HCT116 (cell line): ENCODE results near the gene ZNF208. TPM values are rescaled to one million over a fixed set of nuclear protein-coding genes. Genes with fewer than 3 reads are reported as not detected.
A peak's percentile ranks its signal among the peaks of the same experiment; 100 is the strongest.
"Not testable (repeated sequence)": the region's sequence is repeated elsewhere in the genome, so short reads cannot be mapped to it uniquely, and the experiment has no call there.

Experiments
- ATAC-seq: fragments of 200-7000 bp; cut with Tn5 transposase; 2 replicates; pipeline ENCODE4 v1.9.1; 2020; ENCODE audit warnings: mild to moderate bottlenecking, moderate library complexity
- Bru-seq: library from RNA; stranded (reverse); fragments of 400-500 nt; gene quantifications from one replicate; lab custom pipeline; 2021; lab: Mats Ljungman, UMichigan
- BruChase-seq, 2 experiments: library from RNA; stranded (reverse); fragments of 400-500 nt; gene quantifications; one replicate each; lab custom pipeline; 2021; lab: Mats Ljungman, UMichigan
- BruUV-seq: library from RNA; stranded (reverse); fragments of 400-500 nt; replicated peaks from 2 replicates; lab custom pipeline; 2021; lab: Mats Ljungman, UMichigan
- CTCF ChIA-PET: fragments of 300-600 bp; sonication (Branson Sonifier 250); formaldehyde crosslinking; loops from one replicate; lab custom pipeline; 2021; ENCODE audit warnings: antibody characterized with exemption; lab: Charles Lee
- POLR2A ChIA-PET: fragments of 300-600, 350-600 bp; sonication (Branson Sonifier 250); formaldehyde crosslinking; loops from one replicate; lab custom pipeline; 2021; ENCODE audit warnings: antibody characterized with exemption; lab: Charles Lee
- RAD21 ChIA-PET, 2 experiments: fragments of 300-600 bp; sonication (Branson Sonifier 250); formaldehyde crosslinking; loops; one replicate each; lab custom pipeline; 2023; ENCODE audit warnings: low total read pairs in 2 of 2; ENCODE audit not compliant: uncharacterized antibody in 2 of 2, unreplicated experiment in 2 of 2, low non-redundant PET in 1 of 2; lab: Charles Lee
- DNase-seq: peaks from one replicate; pipeline ENCODE4 v3.0.0-alpha.2; 2010; ENCODE audit warnings: low read depth, low spot score
- H2AFZ ChIP-seq: fragments of 200-600 bp; shearing (Covaris generic), sonication (generic); 2 replicates; pipeline ENCODE4 v1.6.1; 2017; ENCODE audit warnings: low read depth, mixed run types, mixed read lengths, antibody characterized with exemption, low read length; ENCODE audit not compliant: poor library complexity, severe bottlenecking
- H3K27ac ChIP-seq: 2 replicates; pipeline ENCODE4 v1.5.1; 2012; ENCODE audit warnings: low read depth, low read length
- H3K27me3 ChIP-seq: fragments of 200-600 bp; sonication (generic); 2 replicates; pipeline ENCODE4 v1.6.1; 2016; ENCODE audit warnings: mixed run types, low read length, mixed read lengths; ENCODE audit not compliant: insufficient read depth
- H3K36me3 ChIP-seq, 2 experiments: fragments of 200-500 bp in 1 of 2; fragments of 200-600 bp in 1 of 2; sonication (Bioruptor generic) in 1 of 2; sonication (generic) in 1 of 2; 2 replicates each; pipeline versions ENCODE4 v1.5.1 to v1.6.1; 2014 to 2016; ENCODE audit warnings: low read length in 2 of 2, inconsistent platforms in 1 of 2, mixed read lengths in 1 of 2, mixed run types in 1 of 2; ENCODE audit not compliant: insufficient read depth in 2 of 2, control insufficient read depth in 1 of 2
- H3K4me1 ChIP-seq, 2 experiments: fragments of 200-600 bp in 1 of 2; sonication (generic) in 1 of 2; 2 replicates each; pipeline versions ENCODE4 v1.5.1 to v1.6.1; 2012 to 2017; ENCODE audit warnings: low read length in 2 of 2, inconsistent platforms in 1 of 2, mild to moderate bottlenecking in 1 of 2, mixed read lengths in 1 of 2, mixed run types in 1 of 2, moderate library complexity in 1 of 2; ENCODE audit not compliant: insufficient read depth in 2 of 2, control insufficient read depth in 1 of 2
- H3K4me2 ChIP-seq: fragments of 200-600 bp; sonication (generic); 2 replicates; pipeline ENCODE4 v1.6.1; 2017; ENCODE audit warnings: mixed run types, low read length, mixed read lengths
- H3K4me3 ChIP-seq, 2 experiments: fragments of 200-600 bp in 1 of 2; sonication (generic) in 1 of 2; replicated peaks in 1 of 2; 2 replicates each; pipeline ENCODE4 v1.5.1; 2011 to 2016; ENCODE audit warnings: low read length in 2 of 2, control low read depth in 1 of 2, low read depth in 1 of 2, mild to moderate bottlenecking in 1 of 2, mixed read lengths in 1 of 2, mixed run types in 1 of 2
- H3K79me2 ChIP-seq: fragments of 200-600 bp; sonication (generic); 2 replicates; pipeline ENCODE4 v1.6.1; 2017; ENCODE audit warnings: mild to moderate bottlenecking, mixed run types, low read length, moderate library complexity, mixed read lengths; ENCODE audit not compliant: insufficient read depth
- H3K9ac ChIP-seq: fragments of 200-600 bp; sonication (generic); 2 replicates; pipeline ENCODE4 v1.6.1; 2016; ENCODE audit warnings: low read length, mixed read lengths
- H3K9me2 ChIP-seq: fragments of 200-600 bp; sonication (generic), shearing (Covaris generic); 2 replicates; pipeline ENCODE4 v1.6.1; 2017; ENCODE audit warnings: mixed run types, mild to moderate bottlenecking, moderate library complexity; ENCODE audit not compliant: insufficient read depth
- H3K9me3 ChIP-seq, 2 experiments: fragments of 200-500 bp in 1 of 2; fragments of 200-600 bp in 1 of 2; sonication (Bioruptor generic) in 1 of 2; sonication (generic) in 1 of 2; 2 replicates each; pipeline ENCODE4 v1.6.1; 2014 to 2017; ENCODE audit warnings: low read length in 2 of 2, mixed read lengths in 2 of 2, inconsistent platforms in 1 of 2, low read depth in 1 of 2, mild to moderate bottlenecking in 1 of 2, mixed run types in 1 of 2, moderate library complexity in 1 of 2; ENCODE audit not compliant: control insufficient read depth in 1 of 2, insufficient read depth in 1 of 2
- H4K20me1 ChIP-seq: fragments of 200-600 bp; sonication (generic), shearing (Covaris generic); 2 replicates; pipeline ENCODE4 v1.6.1; 2017; ENCODE audit warnings: mixed run types, mild to moderate bottlenecking, moderate library complexity; ENCODE audit not compliant: insufficient read depth
- EGR1 ChIP-seq: IDR thresholded peaks from 2 replicates; pipeline ENCODE4 v1.6.1; 2012; ENCODE audit warnings: low read depth
- ELF1 ChIP-seq: IDR thresholded peaks from 2 replicates; pipeline ENCODE4 v1.6.1; 2012; ENCODE audit warnings: low read depth, borderline replicate concordance
- RAD21 ChIP-seq: IDR thresholded peaks from 2 replicates; pipeline ENCODE4 v1.6.1; 2012; ENCODE audit warnings: low read depth, mild to moderate bottlenecking
- SP1 ChIP-seq: IDR thresholded peaks from 2 replicates; pipeline ENCODE4 v1.6.1; 2012; ENCODE audit warnings: low read depth
- YY1 ChIP-seq: IDR thresholded peaks from 2 replicates; pipeline ENCODE4 v1.6.1; 2011; ENCODE audit warnings: low read length, low read depth, moderate library complexity, mild to moderate bottlenecking; ENCODE audit not compliant: insufficient replicate concordance; ENCODE audit errors: extremely low read depth
- ZNF274 ChIP-seq: fragments of 200-500 bp; sonication (Bioruptor generic); IDR thresholded peaks from 2 replicates; pipeline ENCODE4 v1.6.1; 2014; ENCODE audit warnings: mild to moderate bottlenecking, low read depth, low read length, inconsistent platforms
- intact Hi-C: fragments of 100-400 bp; cut with micrococcal nuclease; formaldehyde crosslinking; loops from 2 replicates; pipeline ENCODE4 v1.10.0; 2022
- long read RNA-seq: library from polyadenylated mRNA; unstranded; transcript quantifications from one replicate; pipeline ENCODE4 v2.0.0, GENCODE V29; 2021; ENCODE audit not compliant: unreplicated experiment
- polyA plus RNA-seq: library from polyadenylated mRNA; unstranded; fragments of >200 nt; gene quantifications from 2 replicates; pipeline ENCODE4 v1.2.1, GENCODE V29; 2012; ENCODE audit warnings: missing spikeins
- total RNA-seq: library from RNA; stranded (reverse); gene quantifications from one replicate; pipeline ENCODE4 v1.2.1, GENCODE V29; 2021; ENCODE audit not compliant: unreplicated experiment
- TF ChIP-seq, protein P1 (sequence below): IDR thresholded peaks from 2 replicates; pipeline ENCODE4 v1.6.1; 2012

The ZNF208 gene
- not detected for total RNA-seq
- polyA plus RNA-seq, result not detected in 2 replicates
- Bru-seq, nascent RNA, result percentile 1 among the genes with signal in this experiment
- percentile 1 among the genes with signal in this experiment for BruChase-seq, experiment 1, labeled RNA remaining after a 6-hour chase
- BruChase-seq, experiment 2, labeled RNA remaining after a 2-hour chase, result not detected
- long read RNA-seq, result 0 reads

DNA sequence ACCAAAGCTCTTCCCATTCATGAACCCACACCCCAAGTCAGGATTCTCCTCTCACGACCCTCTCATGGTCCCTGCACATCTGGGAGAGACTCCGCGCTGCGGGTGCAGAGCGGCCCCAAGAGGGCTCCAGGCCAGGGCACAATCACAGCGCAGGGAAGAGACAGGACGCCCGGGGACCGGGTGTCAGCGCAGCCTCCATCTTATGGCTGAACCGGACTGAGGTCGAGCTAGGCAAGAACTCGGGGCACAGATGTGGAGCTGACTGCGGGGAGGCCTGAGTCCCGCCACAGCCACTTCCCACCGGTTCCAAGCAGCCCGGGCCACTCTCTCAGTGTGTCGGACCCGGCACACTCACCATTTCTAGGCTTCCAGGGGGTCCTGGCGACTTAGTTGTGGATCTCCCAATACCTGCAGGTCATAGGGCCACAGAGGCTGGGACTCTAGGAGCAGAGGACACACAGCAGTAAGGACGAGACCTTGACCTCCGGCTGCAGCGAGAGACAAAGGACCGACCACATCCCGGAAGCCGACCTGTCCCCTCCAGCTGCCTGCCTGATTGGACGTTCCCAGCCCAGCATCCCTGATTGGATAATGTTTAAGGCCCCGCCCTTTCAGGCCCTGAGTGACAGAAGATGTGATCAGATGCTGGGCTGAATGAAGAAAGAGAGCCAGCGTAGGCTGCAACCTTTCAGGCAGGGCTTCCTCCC, at the start of gene ZNF208:
ZNF208 (minus strand) TSS at position 507 of the 707 bp plus-strand sequence; CDS start at position 358, 149 bp downstream.
- H2AFZ ChIP-seq, H3K4me3 ChIP-seq, H3K4me2 ChIP-seq, DNase-seq, H3K9ac ChIP-seq, POLR2A ChIA-PET, H3K9me3 ChIP-seq, H3K9me2 ChIP-seq, RAD21 ChIA-PET, H3K27ac ChIP-seq, intact Hi-C loops, H3K36me3 ChIP-seq, CTCF ChIA-PET, H3K27me3 ChIP-seq, H3K79me2 ChIP-seq, H3K4me1 ChIP-seq, BruUV-seq, H4K20me1 ChIP-seq, ATAC-seq: not testable (repeated sequence)

DNA sequence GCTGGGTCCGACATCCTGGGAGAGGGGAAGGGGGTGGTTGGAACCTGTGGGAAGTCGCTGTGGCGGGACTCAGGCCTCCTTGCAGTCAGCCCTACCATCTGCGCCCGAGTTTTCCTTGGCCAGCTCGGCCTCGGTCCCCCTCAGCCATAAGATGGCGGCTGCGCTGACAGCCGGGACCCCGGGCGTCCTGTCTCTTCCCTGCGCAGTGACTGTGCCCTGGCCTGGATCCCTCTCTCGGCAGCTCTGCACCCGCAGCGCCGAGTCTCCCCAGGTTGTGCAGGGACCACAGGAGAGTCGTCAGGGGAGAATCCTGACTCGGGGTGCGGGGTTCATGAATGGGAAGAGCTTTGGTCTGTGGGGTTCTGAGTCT, 41.9 kb upstream of the ZNF208 start:
- no peaks in the 10 kb centered on the region for H3K79me2 ChIP-seq
- ChIA-PET POLR2A (no interaction called here), CTCF (no interaction called here), RAD21 (interaction anchor here in 1 of 2 experiments (0.6 kb wide), 1 partner anchor 1039 kb away, joined by 3 read pairs; no protein-coding TSS in a partner anchor)
- no peak overlapping the region for H3K9ac ChIP-seq
- H3K4me1 ChIP-seq, result no peaks in the 10 kb centered on the region
- no peaks in the 10 kb centered on the region for H3K27me3 ChIP-seq
- no peaks in the 10 kb centered on the region for H3K9me2 ChIP-seq
- no peaks in the 10 kb centered on the region for H3K36me3 ChIP-seq
- intact Hi-C loops, result no loop called here
- no peaks in the 10 kb centered on the region for H4K20me1 ChIP-seq
- no peak overlapping the region for H3K4me2 ChIP-seq
- H3K9me3 ChIP-seq, result peaks cover 0 to 19% of the 10 kb centered on the region in 2 experiments; a peak in 2 of 4 replicates
- H3K27ac ChIP-seq, result no peak overlapping the region
- no peak overlapping the region for H3K4me3 ChIP-seq
- no TSS peak for BruUV-seq
- ATAC-seq (no peak), DNase-seq (no peak)
- H2AFZ ChIP-seq, result no peak overlapping the region
- TF ChIP-seq YY1, result no peak
- TF ChIP-seq ZNF274, result no peak
- no peak for TF ChIP-seq ELF1
- no peak for TF ChIP-seq EGR1
- TF ChIP-seq SP1, result no peak
- TF ChIP-seq, protein P1, sequence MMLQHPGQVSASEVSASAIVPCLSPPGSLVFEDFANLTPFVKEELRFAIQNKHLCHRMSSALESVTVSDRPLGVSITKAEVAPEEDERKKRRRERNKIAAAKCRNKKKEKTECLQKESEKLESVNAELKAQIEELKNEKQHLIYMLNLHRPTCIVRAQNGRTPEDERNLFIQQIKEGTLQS, result no peak
- no peak for TF ChIP-seq RAD21

DNA sequence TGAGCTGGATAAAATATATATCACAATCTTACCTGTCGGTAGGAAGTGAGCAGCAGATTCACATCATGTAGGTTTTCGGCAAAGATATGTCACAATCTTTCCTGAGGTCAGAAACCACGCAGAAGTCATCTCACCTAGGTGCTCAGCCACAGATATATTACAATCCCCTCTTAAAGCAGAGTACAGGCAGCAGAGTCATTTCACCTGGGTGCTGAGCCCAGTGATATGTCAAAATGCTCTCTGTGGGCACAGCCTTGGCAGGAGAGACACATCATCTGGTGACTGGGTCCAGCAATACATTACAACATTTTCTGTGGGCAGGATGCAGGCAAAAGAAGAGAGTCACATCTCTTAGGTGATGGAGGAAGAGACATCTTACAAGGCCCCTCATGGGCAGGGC, 30.4 kb upstream of the ZNF208 start:
- H3K4me1 ChIP-seq, RAD21 ChIA-PET, CTCF ChIA-PET, intact Hi-C loops, H3K4me3 ChIP-seq, H3K27me3 ChIP-seq, H3K27ac ChIP-seq, BruUV-seq, H3K36me3 ChIP-seq, DNase-seq, H3K9ac ChIP-seq, H4K20me1 ChIP-seq, H3K9me2 ChIP-seq, POLR2A ChIA-PET, H3K79me2 ChIP-seq, H2AFZ ChIP-seq, H3K4me2 ChIP-seq, ATAC-seq: not testable (repeated sequence)
- peaks cover 0 to 25% of the 10 kb centered on the region in 2 experiments; a peak in 2 of 4 replicates for H3K9me3 ChIP-seq
